GM21723 (cell line): ENCODE data around the gene CCL27.
"Not testable (repeated sequence)": the region's sequence is repeated elsewhere in the genome, so short reads cannot be mapped to it uniquely, and the experiment has no call there.

Source experiments
- ATAC-seq: cut with Tn5 transposase; IDR thresholded peaks from one replicate; pipeline ENCODE4 v1.9.1; 2021; ENCODE audit warnings: mild to moderate bottlenecking, moderate library complexity; ENCODE audit not compliant: unreplicated experiment

Gene CCL27

GRCh38 chr9:34651876-34652601 is 10.4 kb downstream of the CCL27 start, which contains the start of gene IL11RA:
IL11RA (plus strand) TSS chr9:34652185; CDS start chr9:34655218, 3,033 bp downstream.
- peak; percentile 45 for ATAC-seq

GRCh38 chr9:34651321-34651720 is 11.1 kb downstream of the CCL27 start:
- ATAC-seq = no peak

DNA sequence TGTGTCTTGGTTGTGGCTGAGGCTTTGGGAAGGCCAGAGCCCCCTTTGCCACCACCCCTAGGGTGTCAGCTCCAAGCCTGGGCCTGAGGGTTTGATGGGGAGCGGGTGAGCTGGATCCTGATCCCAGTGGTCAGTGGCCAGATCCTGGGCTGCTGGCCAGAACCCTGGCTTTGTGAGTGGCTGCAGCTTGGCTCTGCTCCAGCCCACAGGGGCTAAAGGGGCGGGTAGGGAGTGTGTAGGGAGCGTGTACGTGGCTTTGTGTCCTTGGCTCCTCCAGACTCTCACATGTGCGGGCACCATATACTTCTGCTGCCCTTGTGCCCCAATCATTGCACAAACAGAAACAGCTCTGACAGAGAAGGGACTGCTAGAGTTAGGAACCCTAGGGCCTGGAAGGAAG is 11.6 kb downstream of the CCL27 start:
- no peak for ATAC-seq

DNA sequence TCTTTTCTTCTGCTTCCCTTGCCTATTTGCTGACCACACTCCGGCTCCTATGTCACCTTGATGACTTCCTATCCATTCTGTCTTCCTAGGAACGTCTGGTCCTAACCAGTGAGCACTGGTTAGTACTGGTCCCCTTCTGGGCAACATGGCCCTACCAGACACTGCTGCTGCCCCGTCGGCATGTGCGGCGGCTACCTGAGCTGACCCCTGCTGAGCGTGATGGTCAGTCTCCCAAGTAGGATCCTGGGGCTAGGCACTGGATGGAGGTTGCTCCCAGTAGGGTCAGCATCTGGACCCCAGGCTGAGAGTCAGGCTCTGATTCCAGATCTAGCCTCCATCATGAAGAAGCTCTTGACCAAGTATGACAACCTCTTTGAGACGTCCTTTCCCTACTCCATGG is 13.8 kb downstream of the CCL27 start:
- ATAC-seq = no peak

DNA sequence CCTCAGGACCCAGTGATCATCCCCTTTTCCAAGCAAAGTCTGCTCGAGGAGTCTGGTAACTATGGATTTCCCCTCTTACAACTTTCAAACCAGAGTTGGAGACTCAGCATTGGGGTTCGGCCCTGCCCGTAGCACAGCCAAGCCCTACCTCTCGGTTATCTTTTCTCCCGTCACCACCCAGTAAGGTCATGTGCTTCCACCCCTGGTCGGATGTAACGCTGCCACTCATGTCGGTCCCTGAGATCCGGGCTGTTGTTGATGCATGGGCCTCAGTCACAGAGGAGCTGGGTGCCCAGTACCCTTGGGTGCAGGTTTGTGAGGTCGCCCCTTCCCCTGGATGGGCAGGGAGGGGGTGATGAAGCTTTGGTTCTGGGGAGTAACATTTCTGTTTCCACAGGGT is 14.8 kb downstream of the CCL27 start:
- no peak for ATAC-seq

GRCh38 chr9:34647084-34647403 is 15.4 kb downstream of the CCL27 start:
- no peak for ATAC-seq

DNA sequence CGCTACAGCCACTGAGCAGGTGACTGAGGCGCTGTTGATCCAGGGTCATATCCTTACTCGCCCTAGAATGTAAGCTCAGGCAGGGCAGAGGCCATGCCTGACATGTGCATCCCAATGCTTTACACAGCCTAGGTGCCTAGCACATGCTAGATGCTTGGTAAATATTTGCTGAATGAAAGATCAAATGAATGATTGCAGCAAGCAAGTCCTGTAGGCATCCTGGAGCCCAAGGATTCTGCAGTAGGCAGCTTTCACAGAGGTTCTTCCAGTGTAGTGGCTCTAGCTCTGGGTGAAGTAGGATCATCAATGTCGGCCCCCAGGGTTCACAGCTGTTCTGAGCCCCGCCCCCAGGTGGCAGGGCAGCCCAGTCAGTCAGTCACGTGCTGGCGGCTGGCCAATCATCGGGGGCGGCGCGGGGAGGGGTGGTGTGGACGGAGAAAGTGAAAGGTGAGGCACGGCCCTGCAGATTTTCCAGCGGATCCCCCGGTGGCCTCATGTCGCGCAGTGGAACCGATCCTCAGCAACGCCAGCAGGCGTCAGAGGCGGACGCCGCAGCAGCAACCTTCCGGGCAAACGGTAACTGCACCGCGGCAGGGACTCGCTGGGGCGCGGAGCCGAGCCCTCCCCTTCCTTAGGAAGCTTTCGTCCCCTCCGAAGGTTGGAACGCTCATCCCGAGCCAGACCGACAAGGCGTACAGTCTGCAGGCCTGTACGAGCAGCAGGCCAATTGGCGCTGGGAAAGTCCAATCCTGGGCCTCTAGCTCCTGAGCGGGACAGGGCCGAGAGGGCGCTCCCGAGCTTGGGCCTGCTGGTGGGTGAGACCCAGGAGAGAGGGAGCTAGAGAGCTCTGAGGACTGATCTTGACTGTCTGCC is 16.0 kb downstream of the CCL27 start, which contains the start of gene GALT:
Gene GALT (plus strand): TSS at position 465 of the 873 bp plus-strand sequence. CDS start 30 bp downstream, at position 495.
- ATAC-seq = peak; percentile 89

DNA sequence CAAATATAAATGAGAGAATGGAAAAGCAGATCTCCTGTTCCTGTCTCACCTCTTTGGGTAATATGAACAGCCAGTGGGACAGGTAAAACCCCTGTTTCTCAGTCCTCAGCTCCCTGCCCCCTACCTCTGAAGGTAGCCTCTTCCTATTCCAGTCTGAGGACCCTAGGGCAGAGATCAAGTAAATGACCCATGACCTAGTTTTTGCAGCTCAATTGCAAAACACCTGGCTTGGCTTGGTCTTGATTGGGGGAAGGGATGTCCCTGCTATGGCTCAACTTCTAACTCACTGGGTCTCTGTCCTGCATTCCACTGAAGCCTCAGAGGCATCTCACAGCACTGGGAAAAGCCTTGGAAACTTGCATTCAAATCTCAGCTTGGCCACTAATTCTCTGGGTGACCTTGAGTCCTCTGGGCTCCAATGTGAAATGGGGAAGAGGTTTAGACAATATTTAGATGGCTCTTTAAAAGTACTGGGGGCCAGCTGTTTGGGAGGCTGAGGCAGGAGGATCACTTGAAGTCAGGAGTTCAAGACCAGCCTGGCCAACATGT is 17.6 kb downstream of the CCL27 start:
- ATAC-seq = no peak

GRCh38 chr9:34642679-34643078 is 19.8 kb downstream of the CCL27 start:
- no peak for ATAC-seq

GRCh38 chr9:34639322-34639721 is 23.1 kb downstream of the CCL27 start:
- ATAC-seq = not testable (repeated sequence)

DNA sequence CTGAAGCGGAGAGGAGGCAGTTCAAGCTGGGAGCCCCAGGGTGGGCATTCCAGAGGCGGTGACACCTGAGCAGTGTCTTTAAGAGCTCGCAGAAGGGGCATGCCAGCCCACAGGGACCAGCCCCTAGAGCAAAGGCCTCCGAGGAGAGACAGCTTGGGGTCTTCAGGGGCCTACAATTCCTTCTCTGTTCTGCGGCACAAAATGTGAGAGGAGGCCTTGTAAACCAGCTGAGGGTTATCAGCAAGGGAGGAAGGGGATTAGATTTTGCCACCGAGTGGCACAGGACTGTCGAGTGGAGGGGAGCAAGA is 24.4 kb downstream of the CCL27 start:
- ATAC-seq = no peak

DNA sequence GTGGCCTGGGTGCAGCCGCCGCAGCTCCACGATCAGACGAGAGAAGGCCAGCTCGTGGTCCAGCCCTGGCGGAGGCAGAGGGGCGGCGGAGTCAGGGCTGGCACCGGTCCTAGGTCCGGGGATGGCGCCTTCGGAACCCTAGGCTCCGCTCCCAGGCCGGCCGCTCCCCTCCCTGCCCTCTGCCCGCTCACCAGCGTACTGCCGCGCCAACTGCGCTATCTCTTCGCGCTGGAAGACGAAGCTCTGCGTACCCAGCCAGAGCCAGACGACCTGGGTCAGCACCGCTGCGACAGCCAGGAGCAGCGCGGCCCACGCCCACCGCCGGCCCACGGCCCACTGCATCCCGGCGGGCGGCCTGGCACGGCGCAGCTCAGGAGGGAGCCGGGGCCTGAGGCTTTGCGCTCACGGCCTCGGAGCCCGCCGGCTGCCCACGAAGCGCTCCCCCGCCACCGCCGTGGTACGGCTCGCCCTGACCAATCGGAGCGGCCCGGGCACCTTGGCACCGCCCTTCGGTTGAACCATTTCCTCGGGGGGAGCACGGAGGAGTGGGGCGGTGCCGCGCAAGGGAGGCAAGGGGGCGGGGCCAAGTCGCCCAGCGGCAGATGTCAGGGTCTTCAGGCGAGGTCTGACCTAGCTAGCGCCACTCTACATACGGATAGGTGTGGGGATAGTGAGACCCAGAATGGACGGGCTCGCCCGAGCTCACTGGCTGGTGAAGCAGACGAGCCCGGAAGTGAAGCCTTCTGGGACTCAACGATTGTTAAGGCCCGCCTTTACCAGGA is 24.9 kb downstream of the CCL27 start, which contains the start of gene SIGMAR1:
Gene SIGMAR1 (minus strand): TSS at position 432 of the 782 bp plus-strand sequence. CDS start 90 bp downstream, at position 342.
- peak; percentile 88 for ATAC-seq

DNA sequence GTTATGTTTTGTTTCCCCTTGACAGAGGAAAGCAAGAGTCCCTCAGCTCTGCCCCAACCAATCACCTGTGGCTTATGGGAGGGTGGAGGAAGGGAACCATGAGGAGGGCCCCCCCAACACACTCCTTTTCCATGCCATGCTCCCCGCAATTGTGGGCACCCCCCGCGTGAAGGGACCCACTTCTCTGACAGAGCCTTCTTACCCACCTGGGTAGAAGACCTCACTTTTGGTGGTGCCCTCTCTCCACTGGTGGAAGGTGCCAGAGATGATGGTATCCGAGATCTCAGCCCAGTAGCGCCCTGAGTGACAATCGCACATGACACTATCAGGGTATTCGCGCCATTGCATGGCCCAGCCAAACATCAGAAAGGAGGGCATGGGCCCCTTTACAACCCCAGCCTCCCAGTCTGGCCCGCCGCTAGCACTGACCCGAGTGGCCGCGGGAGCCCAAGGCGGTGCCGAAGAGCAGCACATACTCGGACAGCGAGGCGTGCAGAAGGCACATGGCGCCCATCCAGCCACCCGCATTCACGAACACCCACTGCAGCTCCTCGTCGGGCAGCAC is 25.6 kb downstream of the CCL27 start:
- no peak for ATAC-seq

- ATAC-seq = no peak
These were observed 26.9 kb downstream of the CCL27 start for GRCh38 chr9:34635556-34635955.

- ATAC-seq = no peak
These were observed 27.8 kb downstream of the CCL27 start for GRCh38 chr9:34634551-34635248.

- ATAC-seq = no peak
These were observed 28.5 kb downstream of the CCL27 start for GRCh38 chr9:34633851-34634550.

- ATAC-seq = no peak
These were observed 29.3 kb downstream of the CCL27 start for GRCh38 chr9:34633166-34633565.

DNA sequence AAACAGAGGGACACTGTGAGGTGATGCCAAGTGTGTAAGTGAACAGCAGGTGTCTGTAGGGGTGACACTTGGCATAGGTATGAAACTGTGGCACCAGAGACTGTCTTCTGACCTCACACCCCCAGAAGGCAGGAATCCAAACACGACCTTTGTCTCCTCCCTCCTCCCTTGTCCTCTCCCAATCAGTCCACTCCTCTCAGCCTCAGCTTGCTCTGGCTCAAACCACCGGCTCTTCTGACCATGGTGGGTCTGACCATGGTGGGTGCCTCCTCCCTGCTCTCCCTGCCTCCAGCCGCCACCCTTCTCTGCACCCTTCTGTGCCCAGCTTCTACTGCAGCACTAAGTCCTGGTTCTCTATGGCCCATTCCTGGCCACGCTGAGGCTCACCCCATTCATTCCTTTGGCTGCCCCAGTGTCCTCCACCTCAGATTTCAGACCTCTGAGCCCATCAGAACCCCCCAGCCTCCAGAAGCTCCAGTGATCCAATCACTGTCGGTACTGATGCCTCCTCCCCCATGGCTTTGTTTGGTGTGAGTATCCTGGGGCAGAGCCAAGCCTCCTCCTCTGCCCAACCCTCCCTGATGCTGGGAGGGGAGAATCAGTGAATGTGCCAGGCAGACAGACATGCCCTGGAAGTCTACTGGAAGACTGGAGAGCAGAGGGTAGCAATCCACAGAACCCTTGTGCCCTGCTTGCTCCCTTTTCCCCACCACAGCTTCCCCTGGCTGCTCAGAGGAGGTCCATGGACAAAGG is 31.9 kb downstream of the CCL27 start:
- ATAC-seq = no peak

- no peak for ATAC-seq
These were observed 33.0 kb downstream of the CCL27 start for GRCh38 chr9:34629491-34629808.
